ENCODE data around the gene FKRP. TPM values are rescaled to one million over a fixed set of nuclear protein-coding genes. Genes with fewer than 3 reads are reported as not detected.

FKRP gene
- total and polyA plus RNA-seq, 9 donors, result 10.7 to 24.4 (median 18.7) TPM

GRCh38 chr19:46782355-46783019 is 36.6 kb downstream of the FKRP start:
- Histone ChIP-seq H3K27ac (no peak overlapping the region), H3K4me3 (no peak overlapping the region), H3K9me3 (no peaks in the 10 kb centered on the region), H3K36me3 (no peaks in the 10 kb centered on the region), H3K27me3 (no peaks in the 10 kb centered on the region), H3K4me1 (ENCODE audit: insufficient read depth) (peaks cover 20% of the 10 kb centered on the region)
- no peak for DNase-seq
- intact Hi-C loops (cut with DNase I), result no loop called here
- 88 to 94% (median 93%) methylated on average over 7 of the region's 7 CpGs for WGBS, 3 donors
- TF ChIP-seq EP300 (IDR thresholded peaks at IDR 0.05) (no peak), POLR2A (IDR thresholded peaks at IDR 0.05) (no peak), CTCF (IDR thresholded peaks at IDR 0.05) (no peak)

GRCh38 chr19:46783670-46784069 is 37.8 kb downstream of the FKRP start:
- H3K27ac ChIP-seq, result peak overlapping the region in 1 of 2 donors; percentile 24
- H3K4me1 ChIP-seq (ENCODE audit: insufficient read depth), result peaks cover 20% of the 10 kb centered on the region
- H3K9me3 ChIP-seq, result no peaks in the 10 kb centered on the region
- peak in 1 of 5 donors; percentile 48 for DNase-seq
- no peaks in the 10 kb centered on the region for H3K27me3 ChIP-seq
- WGBS, 3 donors, result 29 to 52% (median 47%) methylated on average over 2 of the region's 2 CpGs
- TF ChIP-seq POLR2A (IDR thresholded peaks at IDR 0.05), result no peak
- no peak for TF ChIP-seq EP300 (IDR thresholded peaks at IDR 0.05)
- intact Hi-C loops (cut with DNase I), result no loop called here
- no peak overlapping the region for H3K4me3 ChIP-seq
- H3K36me3 ChIP-seq, result no peaks in the 10 kb centered on the region

GRCh38 chr19:46784262-46785053 is 38.6 kb downstream of the FKRP start:
- H3K36me3 ChIP-seq, result no peaks in the 10 kb centered on the region
- peak overlapping the region; percentile 23 for H3K4me3 ChIP-seq
- no peak for TF ChIP-seq EP300 (IDR thresholded peaks at IDR 0.05)
- TF ChIP-seq POLR2A (IDR thresholded peaks at IDR 0.05), result no peak
- TF ChIP-seq CTCF (IDR thresholded peaks at IDR 0.05), result no peak
- H3K9me3 ChIP-seq, result no peaks in the 10 kb centered on the region
- WGBS, 3 donors, result 14 to 16% (median 14%) methylated on average over 17 of the region's 17 CpGs
- intact Hi-C loops (cut with DNase I), result no loop called here
- H3K4me1 ChIP-seq (ENCODE audit: insufficient read depth), result peaks cover 20% of the 10 kb centered on the region
- H3K27ac ChIP-seq, result peak overlapping the region; percentile 24 to 90
- peak; percentile 67 to 75 (median 74) for DNase-seq
- no peaks in the 10 kb centered on the region for H3K27me3 ChIP-seq

GRCh38 chr19:46785054-46785979 is 39.5 kb downstream of the FKRP start:
- intact Hi-C loops (cut with DNase I), result no loop called here
- Histone ChIP-seq H3K9me3 (no peaks in the 10 kb centered on the region), H3K4me3 (peak overlapping the region; percentile 92), H3K36me3 (no peaks in the 10 kb centered on the region), H3K27me3 (no peaks in the 10 kb centered on the region), H3K4me1 (ENCODE audit: insufficient read depth) (peaks cover 20% of the 10 kb centered on the region), H3K27ac (peak overlapping the region in 1 of 2 donors; percentile 90)
- 36 to 49% (median 48%) methylated on average over 19 of the region's 19 CpGs for WGBS, 3 donors
- no peak for DNase-seq
- TF ChIP-seq EP300 (IDR thresholded peaks at IDR 0.05) (no peak), CTCF (IDR thresholded peaks at IDR 0.05) (no peak), POLR2A (IDR thresholded peaks at IDR 0.05) (no peak)

Measured in ovary (tissue), 9 donors.